ENCODE measurements around the gene PARP1. TPM values are rescaled to one million over a fixed set of nuclear protein-coding genes. Genes with fewer than 3 reads are reported as not detected.

The PARP1 gene
- total RNA-seq, 1 donor from 2014 or later: 156 TPM

Other genes starting within 250 kb of the PARP1 start
- 45.2 and 56.1 TPM in 2 replicates for gene ACBD3, start 221.4 kb downstream of the PARP1 start, total RNA-seq
- gene MIXL1, start 184.4 kb downstream of the PARP1 start, total RNA-seq: 0.11 TPM in 1 of 2 replicates, not detected in the other
- 7.6 and 11.1 TPM in 2 replicates for gene LIN9, start 98.9 kb downstream of the PARP1 start, total RNA-seq
- gene STUM, start 140.7 kb upstream of the PARP1 start, total RNA-seq: not detected in 2 replicates

All from pulmonary artery endothelial cell (primary cell).